Measurements from ENCODE around the gene BYSL. TPM values are rescaled to one million over a fixed set of nuclear protein-coding genes. Genes with fewer than 3 reads are reported as not detected.

Gene BYSL
- total and polyA plus RNA-seq, 9 of the 15 experiments (the other 6 are each of a cell fraction or from before 2014, with no cell fraction given), result 22.2 to 92.3 (median 53.4) TPM

DNA sequence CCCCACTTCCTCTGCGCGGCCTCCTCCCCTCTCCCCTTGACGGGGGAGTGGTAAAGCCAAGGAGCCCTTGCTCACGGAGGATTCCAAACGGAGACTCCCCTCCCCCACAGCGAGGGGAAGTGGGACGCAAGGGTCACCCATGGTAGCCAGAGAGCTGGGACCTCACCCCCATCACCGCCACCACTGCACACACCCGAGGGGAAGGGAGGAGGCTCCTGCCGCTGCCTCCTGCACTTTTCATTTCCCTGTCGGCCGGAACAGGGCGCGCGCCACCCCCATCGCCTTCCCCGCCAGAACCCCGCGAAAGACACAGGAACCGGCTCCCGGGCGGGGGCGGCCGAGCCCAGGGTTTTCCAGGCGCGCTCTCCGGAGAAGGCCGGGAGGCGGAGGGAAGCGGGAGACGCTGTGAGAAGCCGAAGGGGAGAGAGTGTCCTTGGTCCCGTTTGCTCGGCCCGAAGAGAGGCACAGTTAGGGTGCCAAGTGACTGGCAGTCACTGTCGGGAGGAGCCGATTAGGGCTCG lies 19.5 kb downstream of the BYSL start (continued):
- TF ChIP-seq, protein P1, sequence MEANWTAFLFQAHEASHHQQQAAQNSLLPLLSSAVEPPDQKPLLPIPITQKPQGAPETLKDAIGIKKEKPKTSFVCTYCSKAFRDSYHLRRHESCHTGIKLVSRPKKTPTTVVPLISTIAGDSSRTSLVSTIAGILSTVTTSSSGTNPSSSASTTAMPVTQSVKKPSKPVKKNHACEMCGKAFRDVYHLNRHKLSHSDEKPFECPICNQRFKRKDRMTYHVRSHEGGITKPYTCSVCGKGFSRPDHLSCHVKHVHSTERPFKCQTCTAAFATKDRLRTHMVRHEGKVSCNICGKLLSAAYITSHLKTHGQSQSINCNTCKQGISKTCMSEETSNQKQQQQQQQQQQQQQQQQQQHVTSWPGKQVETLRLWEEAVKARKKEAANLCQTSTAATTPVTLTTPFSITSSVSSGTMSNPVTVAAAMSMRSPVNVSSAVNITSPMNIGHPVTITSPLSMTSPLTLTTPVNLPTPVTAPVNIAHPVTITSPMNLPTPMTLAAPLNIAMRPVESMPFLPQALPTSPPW (CRISPR knock-in tag; IDR thresholded peaks at IDR 0.05), result peak; percentile 43
- TF ChIP-seq, protein P2, sequence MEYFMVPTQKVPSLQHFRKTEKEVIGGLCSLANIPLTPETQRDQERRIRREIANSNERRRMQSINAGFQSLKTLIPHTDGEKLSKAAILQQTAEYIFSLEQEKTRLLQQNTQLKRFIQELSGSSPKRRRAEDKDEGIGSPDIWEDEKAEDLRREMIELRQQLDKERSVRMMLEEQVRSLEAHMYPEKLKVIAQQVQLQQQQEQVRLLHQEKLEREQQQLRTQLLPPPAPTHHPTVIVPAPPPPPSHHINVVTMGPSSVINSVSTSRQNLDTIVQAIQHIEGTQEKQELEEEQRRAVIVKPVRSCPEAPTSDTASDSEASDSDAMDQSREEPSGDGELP (CRISPR knock-in tag; IDR thresholded peaks at IDR 0.05; ENCODE audit: borderline replicate concordance), result peak; percentile 62; the same call in 1 of the 2 replicates
- TF ChIP-seq SRSF9 (IDR thresholded peaks at IDR 0.05; ENCODE audit: borderline replicate concordance, low read depth, low read length) (no peak), DPF2 (IDR thresholded peaks at IDR 0.05) (no peak), RAD21 (CRISPR knock-in tag; conservative IDR thresholded peaks at IDR 0.05 in 1 of 2, IDR thresholded peaks at IDR 0.05 in 1 of 2) (peak; percentile 27 to 38; a peak in 3 of 4 replicates), TRIM28 (IDR thresholded peaks at IDR 0.05) (no peak), MAFK (IDR thresholded peaks at IDR 0.05; ENCODE audit: low read length) (no peak), ZNF239 (CRISPR knock-in tag; IDR thresholded peaks at IDR 0.05) (no peak), BRCA1 (IDR thresholded peaks at IDR 0.05) (no peak), BRCA1 (CRISPR knock-in tag; IDR thresholded peaks at IDR 0.05) (0 out of 2 replicates have a peak, but pooled peaks have one; percentile 8), MAZ (CRISPR knock-in tag; conservative IDR thresholded peaks at IDR 0.05 in 1 of 2, IDR thresholded peaks at IDR 0.05 in 1 of 2) (peak; percentile 63 to 72; a peak in 2 of 4 replicates), ZNF133 (CRISPR knock-in tag; IDR thresholded peaks at IDR 0.05) (no peak), KAT8 (IDR thresholded peaks at IDR 0.05; ENCODE audit: low read depth) (no peak), ZNF586 (CRISPR knock-in tag; conservative IDR thresholded peaks at IDR 0.05) (no peak)
- TF ChIP-seq, protein P3, sequence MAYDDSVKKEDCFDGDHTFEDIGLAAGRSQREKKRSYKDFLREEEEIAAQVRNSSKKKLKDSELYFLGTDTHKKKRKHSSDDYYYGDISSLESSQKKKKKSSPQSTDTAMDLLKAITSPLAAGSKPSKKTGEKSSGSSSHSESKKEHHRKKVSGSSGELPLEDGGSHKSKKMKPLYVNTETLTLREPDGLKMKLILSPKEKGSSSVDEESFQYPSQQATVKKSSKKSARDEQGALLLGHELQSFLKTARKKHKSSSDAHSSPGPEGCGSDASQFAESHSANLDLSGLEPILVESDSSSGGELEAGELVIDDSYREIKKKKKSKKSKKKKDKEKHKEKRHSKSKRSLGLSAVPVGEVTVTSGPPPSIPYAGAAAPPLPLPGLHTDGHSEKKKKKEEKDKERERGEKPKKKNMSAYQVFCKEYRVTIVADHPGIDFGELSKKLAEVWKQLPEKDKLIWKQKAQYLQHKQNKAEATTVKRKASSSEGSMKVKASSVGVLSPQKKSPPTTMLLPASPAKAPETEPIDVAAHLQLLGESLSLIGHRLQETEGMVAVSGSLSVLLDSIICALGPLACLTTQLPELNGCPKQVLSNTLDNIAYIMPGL (CRISPR knock-in tag; IDR thresholded peaks at IDR 0.05), result no peak
- TF ChIP-seq, protein P4, sequence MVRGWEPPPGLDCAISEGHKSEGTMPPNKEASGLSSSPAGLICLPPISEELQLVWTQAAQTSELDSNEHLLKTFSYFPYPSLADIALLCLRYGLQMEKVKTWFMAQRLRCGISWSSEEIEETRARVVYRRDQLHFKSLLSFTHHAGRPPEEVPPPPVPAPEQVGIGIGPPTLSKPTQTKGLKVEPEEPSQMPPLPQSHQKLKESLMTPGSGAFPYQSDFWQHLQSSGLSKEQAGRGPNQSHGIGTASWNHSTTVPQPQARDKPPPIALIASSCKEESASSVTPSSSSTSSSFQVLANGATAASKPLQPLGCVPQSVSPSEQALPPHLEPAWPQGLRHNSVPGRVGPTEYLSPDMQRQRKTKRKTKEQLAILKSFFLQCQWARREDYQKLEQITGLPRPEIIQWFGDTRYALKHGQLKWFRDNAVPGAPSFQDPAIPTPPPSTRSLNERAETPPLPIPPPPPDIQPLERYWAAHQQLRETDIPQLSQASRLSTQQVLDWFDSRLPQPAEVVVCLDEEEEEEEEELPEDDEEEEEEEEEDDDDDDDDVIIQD (CRISPR knock-in tag; IDR thresholded peaks at IDR 0.05), result no peak
- TF ChIP-seq, protein P5, sequence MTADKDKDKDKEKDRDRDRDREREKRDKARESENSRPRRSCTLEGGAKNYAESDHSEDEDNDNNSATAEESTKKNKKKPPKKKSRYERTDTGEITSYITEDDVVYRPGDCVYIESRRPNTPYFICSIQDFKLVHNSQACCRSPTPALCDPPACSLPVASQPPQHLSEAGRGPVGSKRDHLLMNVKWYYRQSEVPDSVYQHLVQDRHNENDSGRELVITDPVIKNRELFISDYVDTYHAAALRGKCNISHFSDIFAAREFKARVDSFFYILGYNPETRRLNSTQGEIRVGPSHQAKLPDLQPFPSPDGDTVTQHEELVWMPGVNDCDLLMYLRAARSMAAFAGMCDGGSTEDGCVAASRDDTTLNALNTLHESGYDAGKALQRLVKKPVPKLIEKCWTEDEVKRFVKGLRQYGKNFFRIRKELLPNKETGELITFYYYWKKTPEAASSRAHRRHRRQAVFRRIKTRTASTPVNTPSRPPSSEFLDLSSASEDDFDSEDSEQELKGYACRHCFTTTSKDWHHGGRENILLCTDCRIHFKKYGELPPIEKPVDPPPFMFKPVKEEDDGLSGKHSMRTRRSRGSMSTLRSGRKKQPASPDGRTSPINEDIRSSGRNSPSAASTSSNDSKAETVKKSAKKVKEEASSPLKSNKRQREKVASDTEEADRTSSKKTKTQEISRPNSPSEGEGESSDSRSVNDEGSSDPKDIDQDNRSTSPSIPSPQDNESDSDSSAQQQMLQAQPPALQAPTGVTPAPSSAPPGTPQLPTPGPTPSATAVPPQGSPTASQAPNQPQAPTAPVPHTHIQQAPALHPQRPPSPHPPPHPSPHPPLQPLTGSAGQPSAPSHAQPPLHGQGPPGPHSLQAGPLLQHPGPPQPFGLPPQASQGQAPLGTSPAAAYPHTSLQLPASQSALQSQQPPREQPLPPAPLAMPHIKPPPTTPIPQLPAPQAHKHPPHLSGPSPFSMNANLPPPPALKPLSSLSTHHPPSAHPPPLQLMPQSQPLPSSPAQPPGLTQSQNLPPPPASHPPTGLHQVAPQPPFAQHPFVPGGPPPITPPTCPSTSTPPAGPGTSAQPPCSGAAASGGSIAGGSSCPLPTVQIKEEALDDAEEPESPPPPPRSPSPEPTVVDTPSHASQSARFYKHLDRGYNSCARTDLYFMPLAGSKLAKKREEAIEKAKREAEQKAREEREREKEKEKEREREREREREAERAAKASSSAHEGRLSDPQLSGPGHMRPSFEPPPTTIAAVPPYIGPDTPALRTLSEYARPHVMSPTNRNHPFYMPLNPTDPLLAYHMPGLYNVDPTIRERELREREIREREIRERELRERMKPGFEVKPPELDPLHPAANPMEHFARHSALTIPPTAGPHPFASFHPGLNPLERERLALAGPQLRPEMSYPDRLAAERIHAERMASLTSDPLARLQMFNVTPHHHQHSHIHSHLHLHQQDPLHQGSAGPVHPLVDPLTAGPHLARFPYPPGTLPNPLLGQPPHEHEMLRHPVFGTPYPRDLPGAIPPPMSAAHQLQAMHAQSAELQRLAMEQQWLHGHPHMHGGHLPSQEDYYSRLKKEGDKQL (CRISPR knock-in tag; IDR thresholded peaks at IDR 0.05; ENCODE audit: borderline replicate concordance), result peak; percentile 43; the same call in 1 of the 2 replicates
